ENCODE results near the gene MBD5. TPM values are rescaled to one million over a fixed set of nuclear protein-coding genes. Genes with fewer than 3 reads are reported as not detected.
"Not testable (repeated sequence)": the region's sequence is repeated elsewhere in the genome, so short reads cannot be mapped to it uniquely, and the experiment has no call there.

MBD5 gene
- total RNA-seq, 2 experiments from 2014 or later = 13.8 to 46.3 TPM

- TF ChIP-seq EZH2phosphoT487 (IDR thresholded peaks at IDR 0.05; ENCODE audit: borderline replicate concordance, low read depth, low read length) (no peak), CTCF (conservative IDR thresholded peaks at IDR 0.05; ENCODE audit: low read length) (no peak)
- DNase-seq (ENCODE audit: low spot score) = no peak
- ChIA-PET CTCF (ENCODE audit: unreplicated experiment) (no interaction called here), POLR2A (interaction anchor here (1.0 kb wide), 1 partner anchor 18 kb away, joined by 4 read pairs; no protein-coding TSS in a partner anchor)
- H3K9me2 ChIP-seq (ENCODE audit: insufficient read depth, low read length) = no peaks in the 10 kb centered on the region
- no TSS peak for BruUV-seq (replicated peaks)
- no peaks in the 10 kb centered on the region for H4K20me1 ChIP-seq (ENCODE audit: insufficient read depth, low read length)
- H3K4me1 ChIP-seq (ENCODE audit: insufficient read depth, low read length, poor library complexity, severe bottlenecking) = no peaks in the 10 kb centered on the region
- no peak overlapping the region for H2AFZ ChIP-seq (ENCODE audit: low read length)
- no peak overlapping the region for H3K4me2 ChIP-seq (ENCODE audit: low read length)
- H3K27ac ChIP-seq (ENCODE audit: low read depth, low read length, poor library complexity, severe bottlenecking) = no peak overlapping the region
- H3K79me2 ChIP-seq (ENCODE audit: insufficient read depth, low read depth, low read length) = no peaks in the 10 kb centered on the region
- no peaks in the 10 kb centered on the region for H3K9me3 ChIP-seq (ENCODE audit: low read length)
- intact Hi-C loops (cut with micrococcal nuclease; ENCODE audit: unreplicated experiment) = no loop called here
- H3K36me3 ChIP-seq (ENCODE audit: insufficient read depth, low read length) = no peaks in the 10 kb centered on the region
- no peak overlapping the region for H3K4me3 ChIP-seq (ENCODE audit: low read depth, low read length, poor library complexity, severe bottlenecking)
Observed at GRCh38 chr2:148542614-148543013, 521.7 kb downstream of the MBD5 start.

GRCh38 chr2:148543088-148543540 lies 522.2 kb downstream of the MBD5 start:
- H3K4me2 ChIP-seq (ENCODE audit: low read length); BruUV-seq (replicated peaks); DNase-seq (ENCODE audit: low spot score); H3K4me1 ChIP-seq (ENCODE audit: insufficient read depth, low read length, poor library complexity, severe bottlenecking); H3K79me2 ChIP-seq (ENCODE audit: insufficient read depth, low read depth, low read length); H3K36me3 ChIP-seq (ENCODE audit: insufficient read depth, low read length); H3K9me3 ChIP-seq (ENCODE audit: low read length); intact Hi-C loops (cut with micrococcal nuclease; ENCODE audit: unreplicated experiment); H3K4me3 ChIP-seq (ENCODE audit: low read depth, low read length, poor library complexity, severe bottlenecking); H4K20me1 ChIP-seq (ENCODE audit: insufficient read depth, low read length); H2AFZ ChIP-seq (ENCODE audit: low read length); CTCF ChIA-PET (ENCODE audit: unreplicated experiment); H3K27ac ChIP-seq (ENCODE audit: low read depth, low read length, poor library complexity, severe bottlenecking); H3K9me2 ChIP-seq (ENCODE audit: insufficient read depth, low read length): not testable (repeated sequence)
- POLR2A ChIA-PET = interaction anchor here (1.0 to 1.6 kb wide), 2 partner anchors 19 to 21 kb away, joined by 3 to 4 read pairs; no protein-coding TSS in a partner anchor

- no peak for TF ChIP-seq EZH2phosphoT487 (IDR thresholded peaks at IDR 0.05; ENCODE audit: borderline replicate concordance, low read depth, low read length)
- TF ChIP-seq CTCF (conservative IDR thresholded peaks at IDR 0.05; ENCODE audit: low read length) = no peak
- ChIA-PET CTCF (ENCODE audit: unreplicated experiment) (interaction anchor here (1.2 kb wide), 1 partner anchor 9 kb away, joined by 4 read pairs; no protein-coding TSS in a partner anchor), POLR2A (interaction anchor here (1.3 to 1.4 kb wide), 2 partner anchors 10 to 21 kb away, joined by 4 to 5 read pairs; no protein-coding TSS in a partner anchor)
- Histone ChIP-seq H2AFZ (ENCODE audit: low read length) (no peak overlapping the region), H3K9me3 (ENCODE audit: low read length) (no peaks in the 10 kb centered on the region), H3K27ac (ENCODE audit: low read depth, low read length, poor library complexity, severe bottlenecking) (no peak overlapping the region), H3K79me2 (ENCODE audit: insufficient read depth, low read depth, low read length) (no peaks in the 10 kb centered on the region), H3K4me1 (ENCODE audit: insufficient read depth, low read length, poor library complexity, severe bottlenecking) (no peaks in the 10 kb centered on the region), H3K36me3 (ENCODE audit: insufficient read depth, low read length) (no peaks in the 10 kb centered on the region), H3K4me3 (ENCODE audit: low read depth, low read length, poor library complexity, severe bottlenecking) (no peak overlapping the region), H3K4me2 (ENCODE audit: low read length) (no peak overlapping the region), H3K9me2 (ENCODE audit: insufficient read depth, low read length) (no peaks in the 10 kb centered on the region), H4K20me1 (ENCODE audit: insufficient read depth, low read length) (no peaks in the 10 kb centered on the region)
- DNase-seq (ENCODE audit: low spot score) = no peak
- intact Hi-C loops (cut with micrococcal nuclease; ENCODE audit: unreplicated experiment) = no loop called here
- no TSS peak for BruUV-seq (replicated peaks)
Observed at GRCh38 chr2:148545390-148546256, 524.7 kb downstream of the MBD5 start.
